Measurements from ENCODE around the gene SPINT3. TPM values are rescaled to one million over a fixed set of nuclear protein-coding genes. Genes with fewer than 3 reads are reported as not detected.

Gene SPINT3
- total RNA-seq, 4 donors from 2014 or later: not detected

- H3K36me3 ChIP-seq: no peaks in the 10 kb centered on the region
- intact Hi-C loops (cut with DNase I; ENCODE audit: low total_unique reads) (no loop called here), in situ Hi-C loops (cut with MboI; ENCODE audit: low sequenced_read_pairs in 4 of 4) (no loop called here)
- no peaks in the 10 kb centered on the region for H3K27me3 ChIP-seq
- no peak for DNase-seq
- H3K27ac ChIP-seq: no peak overlapping the region
- TF ChIP-seq POLR2A (IDR thresholded peaks at IDR 0.05): no peak
- no peak for TF ChIP-seq CTCF (IDR thresholded peaks at IDR 0.05 in 4 of 5, conservative IDR thresholded peaks at IDR 0.05 in 1 of 5)
- ATAC-seq: no peak
- H3K9me3 ChIP-seq: no peaks in the 10 kb centered on the region
- H3K4me1 ChIP-seq: no peaks in the 10 kb centered on the region
- H3K4me3 ChIP-seq: no peak overlapping the region
Measured at GRCh38 chr20:45550765-45551164, 35.3 kb upstream of the SPINT3 start.

- TF ChIP-seq POLR2A (IDR thresholded peaks at IDR 0.05) (no peak), CTCF (IDR thresholded peaks at IDR 0.05 in 4 of 5, conservative IDR thresholded peaks at IDR 0.05 in 1 of 5) (no peak)
- no peaks in the 10 kb centered on the region for H3K4me1 ChIP-seq
- no peak overlapping the region for H3K27ac ChIP-seq
- no peaks in the 10 kb centered on the region for H3K9me3 ChIP-seq
- ATAC-seq (no peak), DNase-seq (no peak)
- H3K4me3 ChIP-seq: no peak overlapping the region
- intact Hi-C loops (cut with DNase I; ENCODE audit: low total_unique reads): no loop called here
- in situ Hi-C loops (cut with MboI; ENCODE audit: low sequenced_read_pairs in 4 of 4): loop anchor here in 1 of 4 donors (25.0 kb wide), 1 partner anchor 214 kb away; no protein-coding TSS in a partner anchor
- no peaks in the 10 kb centered on the region for H3K36me3 ChIP-seq
- no peaks in the 10 kb centered on the region for H3K27me3 ChIP-seq
Measured at GRCh38 chr20:45548410-45548809, 33.0 kb upstream of the SPINT3 start.

- Histone ChIP-seq H3K27ac (no peak within 1 kb of the TSS), H3K9me3 (no peaks in the 10 kb centered on the region), H3K4me3 (no peak within 1 kb of the TSS), H3K27me3 (no peaks in the 10 kb centered on the region), H3K4me1 (no peaks in the 10 kb centered on the region), H3K36me3 (no peaks in the 10 kb centered on the region)
- ATAC-seq (no peak), DNase-seq (no peak)
- TF ChIP-seq CTCF (IDR thresholded peaks at IDR 0.05 in 4 of 5, conservative IDR thresholded peaks at IDR 0.05 in 1 of 5) (no peak), POLR2A (IDR thresholded peaks at IDR 0.05) (no peak)
- in situ Hi-C loops (cut with MboI; ENCODE audit: low sequenced_read_pairs in 4 of 4) (loop anchor here in 1 of 4 donors (25.0 kb wide), 1 partner anchor 215 kb away; no protein-coding TSS in a partner anchor), intact Hi-C loops (cut with DNase I; ENCODE audit: low total_unique reads) (no loop called here)
Measured at GRCh38 chr20:45547206-45547770, 31.9 kb upstream of the SPINT3 start, which contains the start of gene EPPIN. Gene EPPIN, minus strand, starts transcription at chr20:45547401. Its CDS starts 44 bp downstream, at chr20:45547357.

GRCh38 chr20:45545754-45546453, 30.5 kb upstream of the SPINT3 start:
- no peaks in the 10 kb centered on the region for H3K4me1 ChIP-seq
- in situ Hi-C loops (cut with MboI; ENCODE audit: low sequenced_read_pairs in 4 of 4) (loop anchor here in 1 of 4 donors (25.0 kb wide), 1 partner anchor 216 kb away; no protein-coding TSS in a partner anchor), intact Hi-C loops (cut with DNase I; ENCODE audit: low total_unique reads) (no loop called here)
- H3K9me3 ChIP-seq: no peaks in the 10 kb centered on the region
- ATAC-seq (no peak), DNase-seq (no peak)
- no peak for TF ChIP-seq POLR2A (IDR thresholded peaks at IDR 0.05)
- TF ChIP-seq CTCF (IDR thresholded peaks at IDR 0.05 in 4 of 5, conservative IDR thresholded peaks at IDR 0.05 in 1 of 5): no peak
- H3K27ac ChIP-seq: no peak overlapping the region
- H3K36me3 ChIP-seq: no peaks in the 10 kb centered on the region
- H3K27me3 ChIP-seq: no peaks in the 10 kb centered on the region
- H3K4me3 ChIP-seq: no peak overlapping the region

Data from gastrocnemius medialis (tissue), 4 donors.